ENCODE results near the gene MRPL12.

DNA sequence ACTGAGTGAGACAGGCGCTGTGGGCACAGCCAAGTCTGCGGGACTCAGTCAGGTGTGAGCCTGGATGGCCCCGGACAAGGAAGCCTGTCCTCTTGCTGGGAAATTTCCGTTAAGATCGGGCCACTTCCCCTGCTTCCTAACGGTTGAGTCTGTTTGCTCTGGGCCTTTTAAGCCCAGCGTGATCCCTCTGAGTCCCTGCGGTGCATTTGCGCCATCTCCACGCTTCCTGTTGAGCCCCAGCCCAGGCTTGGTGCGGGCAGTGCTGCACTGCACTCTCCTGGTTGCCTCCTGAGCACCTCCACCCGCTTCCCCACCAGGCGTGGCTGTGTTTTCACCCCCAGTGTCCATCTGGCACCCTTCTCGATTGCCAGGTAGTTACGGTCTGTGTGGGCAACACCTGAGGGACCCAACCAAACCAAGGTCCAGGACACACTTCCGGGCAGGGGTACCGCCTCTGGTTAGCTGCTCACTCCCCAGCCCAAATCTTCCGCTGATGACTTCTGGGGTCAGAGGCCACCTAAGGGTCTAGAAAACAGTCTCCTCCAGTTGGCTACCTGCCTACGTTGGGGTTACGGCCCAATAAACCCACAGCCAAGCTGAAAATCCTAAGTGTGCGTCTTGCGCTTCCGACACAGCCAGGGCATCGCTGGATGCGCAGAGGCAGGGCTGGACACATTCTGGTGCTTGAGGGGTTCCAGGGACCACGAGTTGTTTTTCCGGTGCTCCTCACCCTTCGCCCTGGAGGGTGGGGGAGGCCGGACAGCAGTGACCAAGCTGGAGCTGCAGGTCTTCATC is 7.5 kb downstream of the MRPL12 start:
- TF ChIP-seq, protein P1, sequence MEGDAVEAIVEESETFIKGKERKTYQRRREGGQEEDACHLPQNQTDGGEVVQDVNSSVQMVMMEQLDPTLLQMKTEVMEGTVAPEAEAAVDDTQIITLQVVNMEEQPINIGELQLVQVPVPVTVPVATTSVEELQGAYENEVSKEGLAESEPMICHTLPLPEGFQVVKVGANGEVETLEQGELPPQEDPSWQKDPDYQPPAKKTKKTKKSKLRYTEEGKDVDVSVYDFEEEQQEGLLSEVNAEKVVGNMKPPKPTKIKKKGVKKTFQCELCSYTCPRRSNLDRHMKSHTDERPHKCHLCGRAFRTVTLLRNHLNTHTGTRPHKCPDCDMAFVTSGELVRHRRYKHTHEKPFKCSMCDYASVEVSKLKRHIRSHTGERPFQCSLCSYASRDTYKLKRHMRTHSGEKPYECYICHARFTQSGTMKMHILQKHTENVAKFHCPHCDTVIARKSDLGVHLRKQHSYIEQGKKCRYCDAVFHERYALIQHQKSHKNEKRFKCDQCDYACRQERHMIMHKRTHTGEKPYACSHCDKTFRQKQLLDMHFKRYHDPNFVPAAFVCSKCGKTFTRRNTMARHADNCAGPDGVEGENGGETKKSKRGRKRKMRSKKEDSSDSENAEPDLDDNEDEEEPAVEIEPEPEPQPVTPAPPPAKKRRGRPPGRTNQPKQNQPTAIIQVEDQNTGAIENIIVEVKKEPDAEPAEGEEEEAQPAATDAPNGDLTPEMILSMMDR (IDR thresholded peaks at IDR 0.05): no peak
- TF ChIP-seq NR1H2 (CRISPR knock-in tag; IDR thresholded peaks at IDR 0.05) (no peak), IRF2 (CRISPR knock-in tag; IDR thresholded peaks at IDR 0.05; ENCODE audit: borderline replicate concordance, low read depth) (no peak)
- TF ChIP-seq, protein P2, sequence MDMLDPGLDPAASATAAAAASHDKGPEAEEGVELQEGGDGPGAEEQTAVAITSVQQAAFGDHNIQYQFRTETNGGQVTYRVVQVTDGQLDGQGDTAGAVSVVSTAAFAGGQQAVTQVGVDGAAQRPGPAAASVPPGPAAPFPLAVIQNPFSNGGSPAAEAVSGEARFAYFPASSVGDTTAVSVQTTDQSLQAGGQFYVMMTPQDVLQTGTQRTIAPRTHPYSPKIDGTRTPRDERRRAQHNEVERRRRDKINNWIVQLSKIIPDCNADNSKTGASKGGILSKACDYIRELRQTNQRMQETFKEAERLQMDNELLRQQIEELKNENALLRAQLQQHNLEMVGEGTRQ (CRISPR knock-in tag; IDR thresholded peaks at IDR 0.05): no peak
- TF ChIP-seq, protein P3, sequence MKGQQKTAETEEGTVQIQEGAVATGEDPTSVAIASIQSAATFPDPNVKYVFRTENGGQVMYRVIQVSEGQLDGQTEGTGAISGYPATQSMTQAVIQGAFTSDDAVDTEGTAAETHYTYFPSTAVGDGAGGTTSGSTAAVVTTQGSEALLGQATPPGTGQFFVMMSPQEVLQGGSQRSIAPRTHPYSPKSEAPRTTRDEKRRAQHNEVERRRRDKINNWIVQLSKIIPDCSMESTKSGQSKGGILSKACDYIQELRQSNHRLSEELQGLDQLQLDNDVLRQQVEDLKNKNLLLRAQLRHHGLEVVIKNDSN (CRISPR knock-in tag; IDR thresholded peaks at IDR 0.05): no peak

Data from WTC11 (cell line).